HepG2 (cell line): Measurements from ENCODE around the gene TATDN2.

Experiments
- ATAD3A ChIP-seq: sonication (generic); formaldehyde crosslinking; IDR thresholded peaks from 2 replicates; pipeline ENCODE4 v1.4.0; 2020; ENCODE audit warnings: missing genetic modification reagents
- CBX5 ChIP-seq: sonication (generic); formaldehyde crosslinking; IDR thresholded peaks from 2 replicates; pipeline ENCODE4 v1.4.0; 2020; ENCODE audit warnings: missing genetic modification reagents, borderline replicate concordance
- GABPA ChIP-seq, 2 experiments: IDR thresholded peaks; 2 replicates each; pipeline ENCODE4 v1.6.1; 2011 to 2016; ENCODE audit warnings: low read depth in 2 of 2, low read length in 1 of 2, missing biosample characterization in 1 of 2, missing genetic modification characterization in 1 of 2
- MAFK ChIP-seq, 2 experiments: IDR thresholded peaks in 1 of 2; conservative IDR thresholded peaks in 1 of 2; 2 replicates each; pipeline ENCODE4 v1.6.1; 2011; ENCODE audit warnings: improper control_type of control experiment in 2 of 2, low read length in 2 of 2
- SIN3A ChIP-seq: IDR thresholded peaks from 2 replicates; pipeline ENCODE4 v1.6.1; 2011; ENCODE audit warnings: low read depth, mild to moderate bottlenecking, control low read depth, low read length, borderline replicate concordance
- TGIF2 ChIP-seq: IDR thresholded peaks from 2 replicates; pipeline ENCODE4 v1.6.1; 2016; ENCODE audit warnings: control low read depth, missing compliant biosample characterization
- ZNF251 ChIP-seq: sonication (generic); formaldehyde crosslinking; IDR thresholded peaks from 2 replicates; pipeline ENCODE4 v1.9.0; 2021; ENCODE audit warnings: mild to moderate bottlenecking, missing genetic modification reagents
- ZNF441 ChIP-seq: sonication (generic); formaldehyde crosslinking; IDR thresholded peaks from 2 replicates; pipeline ENCODE4 v1.7.0; 2021; ENCODE audit warnings: missing genetic modification reagents, borderline replicate concordance
- ZNF672 ChIP-seq: sonication (generic); formaldehyde crosslinking; IDR thresholded peaks from 2 replicates; pipeline ENCODE4 v1.8.1; 2022; ENCODE audit warnings: missing genetic modification reagents
- TF ChIP-seq, protein P1 (sequence below): IDR thresholded peaks from 2 replicates; pipeline ENCODE4 v1.6.1; 2012; ENCODE audit warnings: inconsistent platforms
- TF ChIP-seq, protein P2 (sequence below): sonication (generic); formaldehyde crosslinking; IDR thresholded peaks from 2 replicates; pipeline ENCODE4 v1.5.0; 2020; ENCODE audit warnings: mild to moderate bottlenecking, missing genetic modification reagents, moderate library complexity
- TF ChIP-seq, protein P3 (sequence below): IDR thresholded peaks from 2 replicates; pipeline ENCODE4 v1.6.1; 2016; ENCODE audit warnings: low read depth, control low read depth

DNA sequence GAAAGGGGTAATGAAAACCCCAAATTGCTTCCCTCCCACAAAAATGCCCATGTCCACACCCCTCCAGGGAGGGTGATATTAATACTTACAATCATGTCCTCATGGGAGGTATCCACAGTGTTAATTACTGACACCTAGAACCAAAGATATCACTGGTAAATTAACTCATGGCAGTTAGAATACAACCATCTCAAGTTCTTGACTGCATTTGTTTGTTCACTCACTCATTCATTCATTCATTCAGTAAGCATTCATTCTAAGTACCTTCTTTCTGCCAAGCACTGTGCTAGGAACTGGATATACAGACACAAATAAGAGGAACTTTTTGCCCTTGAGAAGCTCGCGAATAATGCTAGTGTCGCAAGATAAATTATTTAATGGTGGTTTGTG lies 69.7 kb downstream of the TATDN2 start:
- TF ChIP-seq, protein P1, sequence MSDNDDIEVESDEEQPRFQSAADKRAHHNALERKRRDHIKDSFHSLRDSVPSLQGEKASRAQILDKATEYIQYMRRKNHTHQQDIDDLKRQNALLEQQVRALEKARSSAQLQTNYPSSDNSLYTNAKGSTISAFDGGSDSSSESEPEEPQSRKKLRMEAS: no peak
- TF ChIP-seq, protein P2, sequence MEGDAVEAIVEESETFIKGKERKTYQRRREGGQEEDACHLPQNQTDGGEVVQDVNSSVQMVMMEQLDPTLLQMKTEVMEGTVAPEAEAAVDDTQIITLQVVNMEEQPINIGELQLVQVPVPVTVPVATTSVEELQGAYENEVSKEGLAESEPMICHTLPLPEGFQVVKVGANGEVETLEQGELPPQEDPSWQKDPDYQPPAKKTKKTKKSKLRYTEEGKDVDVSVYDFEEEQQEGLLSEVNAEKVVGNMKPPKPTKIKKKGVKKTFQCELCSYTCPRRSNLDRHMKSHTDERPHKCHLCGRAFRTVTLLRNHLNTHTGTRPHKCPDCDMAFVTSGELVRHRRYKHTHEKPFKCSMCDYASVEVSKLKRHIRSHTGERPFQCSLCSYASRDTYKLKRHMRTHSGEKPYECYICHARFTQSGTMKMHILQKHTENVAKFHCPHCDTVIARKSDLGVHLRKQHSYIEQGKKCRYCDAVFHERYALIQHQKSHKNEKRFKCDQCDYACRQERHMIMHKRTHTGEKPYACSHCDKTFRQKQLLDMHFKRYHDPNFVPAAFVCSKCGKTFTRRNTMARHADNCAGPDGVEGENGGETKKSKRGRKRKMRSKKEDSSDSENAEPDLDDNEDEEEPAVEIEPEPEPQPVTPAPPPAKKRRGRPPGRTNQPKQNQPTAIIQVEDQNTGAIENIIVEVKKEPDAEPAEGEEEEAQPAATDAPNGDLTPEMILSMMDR: no peak
- TF ChIP-seq ZNF251 (CRISPR knock-in tag): no peak
- no peak for TF ChIP-seq GABPA (IDR thresholded peaks at IDR 0.05; ENCODE audit: low read depth, low read length)
- no peak for TF ChIP-seq GABPA (CRISPR knock-in tag; IDR thresholded peaks at IDR 0.05; ENCODE audit: low read depth)
- TF ChIP-seq ZNF441: no peak
- no peak for TF ChIP-seq CBX5 (CRISPR knock-in tag)
- no peak for TF ChIP-seq ZNF672
- no peak for TF ChIP-seq ATAD3A (CRISPR knock-in tag)
- TF ChIP-seq MAFK (conservative IDR thresholded peaks at IDR 0.05 in 1 of 2, IDR thresholded peaks at IDR 0.05 in 1 of 2; ENCODE audit: low read length in 2 of 2): no peak
- no peak for TF ChIP-seq TGIF2
- TF ChIP-seq, protein P3, sequence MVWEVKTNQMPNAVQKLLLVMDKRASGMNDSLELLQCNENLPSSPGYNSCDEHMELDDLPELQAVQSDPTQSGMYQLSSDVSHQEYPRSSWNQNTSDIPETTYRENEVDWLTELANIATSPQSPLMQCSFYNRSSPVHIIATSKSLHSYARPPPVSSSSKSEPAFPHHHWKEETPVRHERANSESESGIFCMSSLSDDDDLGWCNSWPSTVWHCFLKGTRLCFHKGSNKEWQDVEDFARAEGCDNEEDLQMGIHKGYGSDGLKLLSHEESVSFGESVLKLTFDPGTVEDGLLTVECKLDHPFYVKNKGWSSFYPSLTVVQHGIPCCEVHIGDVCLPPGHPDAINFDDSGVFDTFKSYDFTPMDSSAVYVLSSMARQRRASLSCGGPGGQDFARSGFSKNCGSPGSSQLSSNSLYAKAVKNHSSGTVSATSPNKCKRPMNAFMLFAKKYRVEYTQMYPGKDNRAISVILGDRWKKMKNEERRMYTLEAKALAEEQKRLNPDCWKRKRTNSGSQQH (CRISPR knock-in tag): no peak
- TF ChIP-seq SIN3A: no peak
